ENCODE data around the gene RPTOR.

Gene RPTOR

GRCh38 chr17:80601146-80601545 is 56.5 kb downstream of the RPTOR start:
- Histone ChIP-seq H3K27ac (no peak overlapping the region), H3K4me3 (no peak overlapping the region)
- no peak for DNase-seq (ENCODE audit: low spot score)
- TF ChIP-seq CTCF (IDR thresholded peaks at IDR 0.05), result no peak

GRCh38 chr17:80603396-80603795 is 58.8 kb downstream of the RPTOR start:
- no peak for DNase-seq (ENCODE audit: low spot score)
- no peak overlapping the region for H3K4me3 ChIP-seq
- no peak overlapping the region for H3K27ac ChIP-seq
- no peak for TF ChIP-seq CTCF (IDR thresholded peaks at IDR 0.05)

GRCh38 chr17:80604009-80604669 is 59.5 kb downstream of the RPTOR start:
- Histone ChIP-seq H3K4me3 (no peak overlapping the region), H3K27ac (no peak overlapping the region)
- no peak for TF ChIP-seq CTCF (IDR thresholded peaks at IDR 0.05)
- DNase-seq (ENCODE audit: low spot score), result no peak

- H3K4me3 ChIP-seq, result no peak overlapping the region
- no peak for DNase-seq (ENCODE audit: low spot score)
- no peak for TF ChIP-seq CTCF (IDR thresholded peaks at IDR 0.05)
These were observed 60.0 kb downstream of the RPTOR start for GRCh38 chr17:80604670-80605010.

GRCh38 chr17:80605326-80606066 is 60.9 kb downstream of the RPTOR start:
- Histone ChIP-seq H3K27ac (no peak overlapping the region), H3K4me3 (no peak overlapping the region)
- no peak for TF ChIP-seq CTCF (IDR thresholded peaks at IDR 0.05)
- no peak for DNase-seq (ENCODE audit: low spot score)

More at GRCh38 chr17:80604670-80605010, 60.0 kb downstream of the RPTOR start:
- no peak overlapping the region for H3K27ac ChIP-seq

- no peak for TF ChIP-seq CTCF (IDR thresholded peaks at IDR 0.05)
- no peak for DNase-seq (ENCODE audit: low spot score)
- no peak overlapping the region for H3K4me3 ChIP-seq
- H3K27ac ChIP-seq, result no peak overlapping the region
These were observed 63.7 kb downstream of the RPTOR start for GRCh38 chr17:80608326-80608725.

GRCh38 chr17:80609757-80610156 is 65.1 kb downstream of the RPTOR start:
- no peak overlapping the region for H3K4me3 ChIP-seq
- DNase-seq (ENCODE audit: low spot score), result no peak
- no peak for TF ChIP-seq CTCF (IDR thresholded peaks at IDR 0.05)
- H3K27ac ChIP-seq, result no peak overlapping the region

All from coronary artery (tissue), 2 donors.